Endometrial microvascular endothelial cells (primary cell): ENCODE data around the gene SPINK6. TPM values are rescaled to one million over a fixed set of nuclear protein-coding genes. Genes with fewer than 3 reads are reported as not detected.

Experiments
- in situ Hi-C: cut with HindIII; loops from 2 replicates; pipeline ENCODE4 v1.10.0; 2017; ENCODE audit warnings: low sequenced_read_pairs, low pct_unique_long_range_greater_than_20kb; ENCODE audit errors: inconsistent ontology term
- total RNA-seq: library from RNA; depleted of rRNA; stranded (reverse); fragments of >200 nt; gene quantifications from one replicate; pipeline ENCODE4 v1.2.3, GENCODE V29; 2015; ENCODE audit errors: inconsistent ontology term

Gene SPINK6, protein sequence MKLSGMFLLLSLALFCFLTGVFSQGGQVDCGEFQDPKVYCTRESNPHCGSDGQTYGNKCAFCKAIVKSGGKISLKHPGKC
- total RNA-seq = not detected

DNA sequence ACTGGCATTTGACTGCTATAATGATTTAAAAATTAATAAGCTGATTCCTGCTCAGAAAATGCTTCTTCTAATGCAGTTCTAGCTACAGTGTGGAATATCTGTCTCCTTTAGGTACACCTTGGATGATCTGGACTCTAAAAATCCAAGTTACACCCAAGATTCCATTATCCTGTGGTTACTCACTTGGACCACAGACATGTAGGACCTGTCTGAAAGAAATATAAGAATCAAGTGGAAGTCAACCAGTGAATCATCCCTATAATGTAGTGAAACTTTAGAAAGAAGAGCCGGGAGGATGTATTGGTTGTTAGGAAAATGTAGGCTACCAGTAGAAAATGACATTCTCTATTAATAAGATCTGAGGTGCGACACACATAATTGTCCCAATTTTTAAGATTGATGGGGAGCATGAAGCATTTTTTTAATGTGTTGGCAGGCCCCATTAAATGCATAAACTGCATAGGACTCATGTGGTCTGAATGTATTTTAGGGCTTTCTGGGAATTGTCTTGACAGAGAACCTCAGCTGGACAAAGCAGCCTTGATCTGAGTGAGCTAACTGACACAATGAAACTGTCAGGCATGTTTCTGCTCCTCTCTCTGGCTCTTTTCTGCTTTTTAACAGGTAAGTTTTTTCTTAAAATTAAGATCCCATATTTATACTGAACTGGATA lies at the start of gene SPINK6:
TSS of gene SPINK6 (plus strand) at position 512 of the 673 bp plus-strand sequence. CDS start at position 567, 55 bp downstream.
- in situ Hi-C loops = no loop called here

DNA sequence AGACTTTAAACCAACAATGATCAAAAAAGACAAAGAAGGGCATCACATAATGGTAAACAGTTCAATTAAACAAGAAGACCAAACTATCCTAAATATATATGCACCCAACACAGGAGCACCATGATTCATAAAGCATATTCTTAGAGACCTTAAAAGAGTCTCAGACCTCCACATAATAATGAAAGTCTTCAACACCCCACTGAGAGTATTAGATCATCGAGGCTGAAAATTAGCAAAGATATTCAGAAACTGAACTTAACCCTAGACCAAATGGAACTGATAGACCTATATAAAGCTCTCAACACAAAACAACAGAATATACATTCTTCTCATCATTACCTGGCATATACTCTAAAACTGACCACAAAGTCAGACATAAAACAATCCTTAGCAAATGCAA lies 46.2 kb upstream of the SPINK6 start:
- in situ Hi-C loops = no loop called here

- in situ Hi-C loops = no loop called here
Observed at GRCh38 chr5:148162038-148162437, 40.8 kb upstream of the SPINK6 start.

GRCh38 chr5:148163345-148163744 lies 39.5 kb upstream of the SPINK6 start:
- in situ Hi-C loops = no loop called here

GRCh38 chr5:148166550-148167283 lies 36.1 kb upstream of the SPINK6 start:
- in situ Hi-C loops = no loop called here

GRCh38 chr5:148168246-148168645 lies 34.6 kb upstream of the SPINK6 start, which contains the start of gene SPINK14:
Gene SPINK14, plus strand, starts transcription at chr5:148168546. Its CDS starts 1,187 bp downstream, at chr5:148169733.
- in situ Hi-C loops = no loop called here

- in situ Hi-C loops = no loop called here
Observed at GRCh38 chr5:148172377-148172776, 30.5 kb upstream of the SPINK6 start.

DNA sequence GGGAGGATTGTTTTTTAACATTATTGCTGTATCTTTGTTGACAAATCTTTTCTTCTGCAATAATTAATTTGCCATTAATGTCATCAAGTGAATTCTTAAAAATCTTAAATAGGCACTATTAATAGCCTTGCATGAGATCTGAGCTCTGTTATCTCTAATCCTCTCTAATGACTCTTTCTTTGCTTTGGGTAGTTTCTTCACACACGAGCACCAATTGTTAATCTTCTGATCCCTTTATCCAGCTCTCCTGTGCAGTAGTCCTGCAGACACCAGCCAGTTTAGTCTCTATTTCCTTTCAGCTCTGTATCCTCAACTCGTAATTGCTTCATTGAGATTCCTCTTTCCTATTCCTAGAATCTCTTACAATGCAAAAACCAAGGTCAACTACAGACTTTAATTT lies 26.4 kb upstream of the SPINK6 start:
- in situ Hi-C loops = loop anchor here (25.0 kb wide), 1 partner anchor 236 kb away; no protein-coding TSS in a partner anchor

GRCh38 chr5:148177207-148177606 lies 25.6 kb upstream of the SPINK6 start:
- in situ Hi-C loops = loop anchor here (25.0 kb wide), 1 partner anchor 235 kb away; no protein-coding TSS in a partner anchor

- in situ Hi-C loops = loop anchor here (25.0 kb wide), 1 partner anchor 233 kb away; no protein-coding TSS in a partner anchor
Observed at GRCh38 chr5:148179234-148179824, 23.5 kb upstream of the SPINK6 start.

GRCh38 chr5:148186248-148187003 lies 16.4 kb upstream of the SPINK6 start:
- in situ Hi-C loops = loop anchor here (25.0 kb wide), 1 partner anchor 226 kb away; no protein-coding TSS in a partner anchor

GRCh38 chr5:148191010-148191409 lies 11.8 kb upstream of the SPINK6 start:
- in situ Hi-C loops = loop anchor here (25.0 kb wide), 1 partner anchor 221 kb away; no protein-coding TSS in a partner anchor

- in situ Hi-C loops = loop anchor here (25.0 kb wide), 1 partner anchor 219 kb away; no protein-coding TSS in a partner anchor
Observed at GRCh38 chr5:148193202-148193601, 9.6 kb upstream of the SPINK6 start.

- in situ Hi-C loops = no loop called here
Observed at GRCh38 chr5:148201151-148201550, 1.7 kb upstream of the SPINK6 start.

DNA sequence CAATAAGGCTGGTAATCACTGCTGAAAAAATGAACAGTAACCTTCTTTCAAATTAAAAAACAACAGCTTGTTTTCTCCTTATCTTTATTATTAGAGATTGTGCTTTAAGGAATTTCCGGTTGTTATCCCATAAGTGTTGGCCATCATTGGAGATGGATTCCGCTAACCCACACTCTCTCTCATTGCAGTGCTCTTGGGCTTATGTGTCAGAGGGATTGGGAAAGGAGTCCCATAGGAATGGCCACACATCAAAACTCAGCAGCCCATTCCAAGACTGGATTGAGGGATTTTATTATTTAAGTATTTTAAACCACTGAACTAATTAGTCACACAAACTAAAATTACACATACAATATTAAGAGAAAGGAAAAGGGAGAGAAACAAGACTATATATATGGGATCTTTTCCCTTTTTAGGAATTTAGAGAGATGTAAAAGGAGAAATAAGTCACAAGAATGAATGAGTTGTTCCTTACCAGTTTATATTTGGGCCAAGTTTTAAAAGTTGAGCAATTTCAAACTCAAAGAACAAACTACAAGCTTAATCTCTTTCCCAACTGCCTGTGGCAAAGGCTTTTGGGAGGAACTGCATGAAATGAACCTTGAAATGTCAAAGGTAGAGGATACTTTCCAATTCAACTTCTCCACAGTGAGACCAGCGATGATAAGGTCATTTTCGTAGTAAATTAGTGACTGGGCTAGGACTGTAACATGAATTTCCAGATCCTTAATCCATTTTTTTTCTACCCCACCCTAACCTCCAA lies 2.4 kb downstream of the SPINK6 start:
- in situ Hi-C loops = no loop called here

DNA sequence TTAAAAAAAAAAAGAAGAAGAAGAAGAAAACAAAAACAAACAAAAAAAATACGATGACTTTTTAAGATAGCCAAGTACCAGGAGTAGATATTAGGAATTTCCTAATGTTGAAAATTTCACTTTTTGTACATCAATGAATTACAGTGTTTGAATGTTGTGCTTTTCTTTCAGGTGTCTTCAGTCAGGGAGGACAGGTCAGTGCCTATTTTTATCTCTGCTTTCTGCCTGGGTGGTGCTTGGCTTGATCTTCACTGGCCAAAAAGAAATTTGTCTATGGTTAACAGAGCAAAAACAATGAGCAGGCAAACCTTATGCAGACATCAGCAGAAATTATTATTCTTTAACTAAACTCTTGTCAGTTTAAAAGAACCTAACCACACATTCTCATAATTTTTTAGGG lies 3.0 kb downstream of the SPINK6 start:
- in situ Hi-C loops = no loop called here

GRCh38 chr5:148206620-148207019 lies 3.8 kb downstream of the SPINK6 start:
- in situ Hi-C loops = no loop called here

DNA sequence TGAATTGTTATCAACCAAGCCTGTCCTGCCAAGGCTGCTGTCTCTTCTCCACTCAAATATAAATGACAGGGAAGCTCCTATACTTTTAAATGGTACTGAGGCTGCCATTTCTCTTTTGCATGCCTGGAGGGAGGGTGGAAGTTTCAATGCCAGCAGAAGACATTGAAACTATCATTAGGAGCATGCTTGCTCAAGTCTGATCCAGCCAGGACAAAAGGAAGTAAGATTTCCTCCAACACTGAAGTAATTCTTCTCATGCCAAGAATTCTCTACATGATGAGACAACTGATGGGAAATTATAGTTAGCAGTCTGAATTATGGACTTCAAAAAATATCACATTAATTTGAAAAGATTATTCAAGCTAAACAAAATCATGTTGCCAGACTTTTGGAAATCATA lies 5.4 kb downstream of the SPINK6 start:
- in situ Hi-C loops = no loop called here
